NCI-H2227 (cell line): ENCODE results near the gene EVPL.
A peak's percentile ranks its signal among the peaks of the same experiment; 100 is the strongest.
"Not testable (repeated sequence)": the region's sequence is repeated elsewhere in the genome, so short reads cannot be mapped to it uniquely, and the experiment has no call there.

Experiments used
- DNase-seq: peaks from one replicate; lab custom pipeline; 2025; ENCODE audit not compliant: unreplicated experiment; lab: John Stamatoyannopoulos, UW

Gene EVPL

DNA sequence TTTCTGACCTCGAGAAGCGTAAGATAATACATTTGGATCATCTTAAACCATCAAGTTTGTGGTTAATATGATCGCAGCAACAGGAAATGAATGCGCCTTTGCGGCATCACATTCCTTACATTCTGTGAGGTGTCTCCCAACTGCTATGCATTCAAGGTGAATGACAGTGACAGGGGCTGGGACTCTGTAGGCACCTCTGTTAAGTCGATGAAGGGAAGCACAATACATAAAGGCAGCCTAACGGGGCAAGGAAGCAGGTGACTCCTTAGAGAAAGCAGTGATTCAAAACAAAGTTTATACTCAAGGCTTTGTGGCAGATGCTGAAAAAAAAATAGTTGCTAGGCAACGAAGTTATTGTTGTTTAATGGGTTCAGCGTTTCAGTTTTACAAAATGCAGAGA lies 21.6 kb upstream of the EVPL start:
- DNase-seq: no peak

DNA sequence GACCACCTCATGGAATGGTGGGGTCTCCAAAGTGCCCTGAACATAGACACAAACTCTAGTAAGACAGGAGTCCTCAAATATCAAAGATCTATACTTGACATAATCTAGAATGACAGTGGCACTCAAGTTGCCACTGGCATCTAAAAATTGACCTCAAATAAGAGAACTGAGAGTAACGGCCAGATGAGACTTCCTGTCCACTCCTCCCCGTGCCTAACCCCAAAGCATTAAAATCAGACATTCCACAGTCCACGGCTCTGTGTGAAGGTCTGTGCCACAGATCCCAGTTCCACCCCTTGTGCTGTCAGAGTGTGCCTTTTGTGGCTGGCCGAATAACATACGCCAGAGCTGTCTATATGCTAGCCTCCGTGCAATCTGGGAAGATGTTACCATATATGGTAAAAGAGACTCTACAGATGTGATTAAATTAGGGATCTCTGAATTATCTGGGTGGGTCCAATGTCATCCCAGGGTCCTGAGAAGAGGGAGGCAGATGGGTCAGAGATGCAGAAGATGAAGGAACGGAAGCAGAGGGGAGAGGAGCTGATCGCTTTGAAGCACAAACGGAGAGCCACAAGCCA lies 21.0 kb upstream of the EVPL start:
- no peak for DNase-seq

DNA sequence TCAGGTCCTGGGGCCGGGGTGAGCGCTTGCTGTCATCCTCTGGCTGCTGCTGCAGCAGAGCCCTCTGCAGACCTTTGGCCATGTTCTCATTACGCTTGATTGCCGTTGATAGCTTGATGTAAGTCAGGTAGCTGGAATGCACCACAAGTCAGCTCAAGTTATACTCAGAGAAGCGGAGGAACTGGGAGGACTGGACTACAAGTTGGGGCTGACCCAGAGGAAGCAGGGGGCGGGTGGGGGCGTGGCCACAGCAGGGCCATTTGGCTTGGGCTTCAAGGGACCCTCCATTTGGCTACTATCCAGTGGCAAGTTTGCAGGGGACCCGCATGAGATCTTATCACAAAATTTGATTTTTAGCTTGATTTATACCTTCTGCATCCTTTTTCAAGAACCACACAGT lies 19.0 kb upstream of the EVPL start:
- no peak for DNase-seq

DNA sequence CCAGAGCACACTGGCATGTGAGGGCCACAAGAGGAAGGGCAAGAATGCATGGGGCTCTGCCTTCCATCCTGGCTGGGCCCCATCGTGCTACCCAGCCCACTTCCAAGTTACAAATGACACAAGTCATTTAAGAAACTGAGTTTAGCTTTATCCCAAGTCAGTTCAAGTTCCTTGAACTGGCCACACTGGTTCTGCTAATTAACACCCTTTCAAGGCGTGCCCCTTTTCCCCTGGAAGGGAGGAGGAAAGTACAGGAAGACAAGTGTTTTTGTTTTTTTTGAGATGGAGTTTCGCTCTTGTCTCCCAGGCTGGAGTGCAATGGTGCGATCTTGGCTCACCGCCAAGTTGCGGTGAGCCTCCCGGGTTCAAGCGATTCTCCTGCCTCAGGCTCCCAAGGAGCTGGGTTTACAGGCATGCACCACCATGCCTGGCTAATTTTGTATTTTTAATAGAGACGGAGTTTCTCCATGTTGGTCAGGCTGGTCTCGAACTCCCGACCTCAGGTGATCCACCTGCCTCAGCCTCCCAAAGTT lies 17.4 kb upstream of the EVPL start:
- not testable (repeated sequence) for DNase-seq

DNA sequence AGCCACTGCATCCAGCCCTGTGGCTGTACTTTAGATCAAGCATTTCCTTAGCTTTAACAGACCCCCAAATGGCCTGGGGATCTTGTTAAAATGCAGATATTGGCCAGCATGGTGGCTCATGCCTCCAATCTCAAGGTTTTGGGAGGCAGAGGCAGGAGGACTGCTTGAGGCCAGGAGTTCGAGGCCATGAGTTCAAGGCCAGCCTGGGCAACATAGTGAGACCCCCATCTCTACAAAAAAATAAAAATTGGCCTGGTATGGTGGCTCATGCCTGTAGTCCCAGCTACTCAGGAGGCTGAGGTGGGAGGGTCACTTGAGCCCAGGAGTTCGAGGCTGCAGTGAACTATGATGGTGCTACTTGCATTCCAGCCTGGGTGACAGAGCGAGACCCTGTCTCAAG lies 15.8 kb upstream of the EVPL start:
- not testable (repeated sequence) for DNase-seq

DNA sequence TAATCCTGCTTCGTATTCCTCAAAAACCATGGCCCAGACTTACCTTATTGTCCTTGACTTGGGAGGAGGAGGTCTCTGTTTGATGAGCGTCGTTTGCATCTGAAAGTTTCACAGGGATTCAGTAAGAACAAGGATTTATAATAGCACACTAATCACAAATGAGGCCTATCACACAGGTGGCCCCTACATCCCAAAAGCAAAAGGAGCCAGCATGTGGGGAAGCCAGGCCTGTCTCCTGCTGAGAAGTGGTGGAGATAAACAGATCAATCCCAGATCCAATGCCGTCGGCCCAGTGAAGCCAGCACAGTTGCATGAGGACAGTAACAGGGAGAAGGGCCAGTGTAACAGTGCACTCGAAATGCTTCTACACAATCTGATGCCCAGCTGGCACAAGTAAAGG lies 13.3 kb upstream of the EVPL start:
- DNase-seq: no peak

DNA sequence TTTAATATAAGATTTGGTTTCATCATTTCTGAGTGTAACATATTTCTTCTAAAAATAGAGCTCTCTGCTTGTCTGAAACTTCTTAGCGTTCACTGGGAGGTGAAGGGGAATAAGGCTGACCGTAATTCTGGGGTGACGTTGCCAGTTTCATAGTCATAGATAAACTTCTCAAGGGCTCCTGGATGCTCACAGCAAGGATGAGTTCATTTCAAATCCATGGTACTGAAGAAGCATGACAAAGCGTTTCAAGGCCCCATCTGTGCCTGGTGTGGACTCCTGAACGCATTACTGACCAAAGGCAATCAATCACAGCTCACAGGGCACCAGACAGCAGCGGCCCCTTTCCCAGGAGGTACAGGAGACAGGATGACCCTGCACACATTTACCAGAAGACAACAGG lies 12.0 kb upstream of the EVPL start:
- DNase-seq: no peak

DNA sequence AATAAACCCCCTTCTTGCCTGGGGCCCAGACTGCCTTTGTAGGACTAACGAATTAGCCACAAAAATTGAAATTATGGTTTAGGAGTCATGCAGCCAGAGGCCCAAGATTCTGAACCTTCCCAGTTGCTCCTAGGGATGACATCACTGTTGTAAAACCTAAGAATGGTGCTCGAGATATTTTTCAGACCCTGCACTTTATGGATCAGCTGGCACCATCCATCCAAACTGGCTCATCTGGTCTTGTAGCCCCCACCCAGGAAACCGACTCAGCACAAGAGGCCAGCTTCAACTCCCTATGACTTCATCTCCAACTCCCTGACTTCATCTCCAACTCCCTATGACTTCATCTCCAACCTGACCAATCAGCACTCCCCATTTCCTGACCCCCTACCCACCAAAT lies 10.9 kb upstream of the EVPL start:
- no peak for DNase-seq

DNA sequence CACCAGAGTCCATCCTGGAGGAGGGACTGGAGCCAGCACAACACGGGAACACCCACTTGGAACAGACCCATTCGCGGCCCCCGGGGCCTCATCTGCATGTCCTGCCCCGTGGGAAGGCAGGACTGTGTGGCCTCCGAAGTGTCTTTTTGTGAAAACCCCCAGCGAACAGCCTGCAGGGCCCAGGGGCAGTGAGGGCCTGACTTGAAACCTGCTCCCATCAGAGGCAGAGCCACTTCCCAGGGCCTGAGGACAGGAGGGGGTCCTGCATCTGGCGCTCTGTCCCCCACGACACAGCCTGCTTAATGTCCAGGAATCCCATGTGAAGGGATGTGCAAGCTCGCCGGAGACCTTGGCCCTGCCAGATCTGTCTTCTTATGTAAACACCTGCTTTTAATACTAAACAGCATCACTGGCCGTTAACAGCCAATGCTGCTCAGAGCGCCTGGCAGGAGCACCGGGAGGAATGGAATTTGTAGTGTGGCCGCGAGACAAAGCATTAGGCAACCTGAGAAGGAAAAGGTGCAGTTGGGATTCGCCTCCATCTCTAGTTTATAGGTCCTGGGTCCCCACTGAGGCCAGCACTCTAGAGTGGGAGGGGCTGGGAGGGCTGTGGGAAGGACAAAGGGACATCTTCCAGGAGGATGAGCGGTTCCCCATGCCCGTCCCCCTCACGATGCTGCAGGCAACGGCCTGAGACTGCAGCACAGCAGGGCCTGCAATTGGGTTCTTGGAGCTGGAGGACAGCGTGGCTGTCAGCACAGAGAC lies 9.6 kb upstream of the EVPL start:
- DNase-seq: peak; percentile 30

DNA sequence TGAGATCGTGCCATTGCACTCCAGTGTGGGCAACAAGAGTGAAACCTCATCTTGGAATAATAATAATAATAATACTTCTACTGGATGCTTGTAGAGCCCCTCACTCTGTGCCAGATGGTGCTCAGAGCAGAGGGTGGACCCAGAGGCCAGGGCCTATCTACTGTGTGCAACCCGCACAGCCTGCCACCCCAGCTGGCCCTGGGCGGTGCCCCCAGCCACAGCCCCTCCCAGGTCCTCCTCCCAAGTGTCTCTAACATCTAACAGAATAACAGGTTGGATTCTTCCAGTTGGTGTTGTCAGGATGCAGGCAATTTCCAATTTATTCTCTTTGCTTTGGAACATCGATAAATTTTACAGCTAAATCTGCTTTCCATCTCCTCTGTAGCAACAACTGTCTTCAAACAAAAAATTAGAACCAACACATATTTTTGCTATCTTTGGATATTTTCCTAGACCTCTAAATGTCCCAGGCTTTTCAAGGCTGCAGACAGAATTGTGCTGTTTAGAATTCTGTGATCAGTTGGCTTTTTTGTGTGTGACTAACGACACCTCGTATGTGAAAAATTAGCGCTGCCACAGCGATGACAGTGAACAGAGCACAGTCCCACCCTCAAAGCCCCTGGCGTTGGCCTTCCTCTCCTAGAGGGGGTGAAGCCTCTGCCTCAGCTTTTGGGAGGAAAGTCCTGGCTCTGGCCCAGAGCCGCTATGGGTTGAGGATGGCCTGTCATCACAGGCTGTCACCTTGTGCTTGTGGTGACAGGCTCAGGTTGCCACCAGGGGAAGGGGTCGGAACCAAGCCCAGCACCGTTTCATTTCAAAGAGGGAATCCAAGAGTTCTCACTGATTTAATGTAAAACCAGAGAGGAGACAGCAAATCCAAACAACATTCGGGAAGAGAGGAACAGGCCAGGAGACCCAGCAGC lies 7.6 kb upstream of the EVPL start:
- DNase-seq: no peak

DNA sequence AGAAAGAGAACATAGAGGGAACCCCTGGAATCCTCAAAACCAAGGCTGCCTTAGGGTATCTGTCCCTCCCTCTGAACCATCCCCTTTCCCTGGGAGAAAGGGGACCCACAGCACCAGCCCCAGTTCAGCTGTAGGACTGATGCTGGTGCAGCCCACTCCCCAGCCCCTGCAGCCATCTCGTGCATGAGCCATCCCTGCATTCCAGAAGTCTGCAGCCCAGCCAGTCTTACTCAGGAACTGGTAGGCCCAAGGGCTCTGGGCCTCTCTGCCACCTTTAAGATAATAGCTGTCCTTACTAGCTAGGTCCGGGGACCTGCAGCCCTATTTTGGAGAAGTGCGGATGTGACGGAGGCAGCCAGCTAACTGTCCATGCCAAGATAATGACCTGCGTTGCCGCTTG lies 6.0 kb upstream of the EVPL start:
- no peak for DNase-seq

DNA sequence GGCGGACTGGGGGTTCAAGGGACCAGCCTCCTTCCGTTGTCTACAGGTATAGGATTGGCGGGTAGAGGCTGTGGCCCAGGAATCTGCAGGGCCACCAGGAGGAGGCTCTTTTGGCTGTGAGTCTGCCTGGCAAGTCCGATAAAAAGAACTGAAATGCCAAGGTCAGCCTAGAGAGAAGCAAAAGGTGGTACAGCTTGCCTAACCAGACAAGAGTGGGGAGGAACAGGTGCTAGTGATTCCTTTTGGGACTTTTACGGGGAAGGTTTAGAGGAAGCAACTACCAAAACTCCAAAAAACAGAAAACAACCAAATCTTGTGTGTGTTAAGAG lies 5.6 kb upstream of the EVPL start:
- no peak for DNase-seq

DNA sequence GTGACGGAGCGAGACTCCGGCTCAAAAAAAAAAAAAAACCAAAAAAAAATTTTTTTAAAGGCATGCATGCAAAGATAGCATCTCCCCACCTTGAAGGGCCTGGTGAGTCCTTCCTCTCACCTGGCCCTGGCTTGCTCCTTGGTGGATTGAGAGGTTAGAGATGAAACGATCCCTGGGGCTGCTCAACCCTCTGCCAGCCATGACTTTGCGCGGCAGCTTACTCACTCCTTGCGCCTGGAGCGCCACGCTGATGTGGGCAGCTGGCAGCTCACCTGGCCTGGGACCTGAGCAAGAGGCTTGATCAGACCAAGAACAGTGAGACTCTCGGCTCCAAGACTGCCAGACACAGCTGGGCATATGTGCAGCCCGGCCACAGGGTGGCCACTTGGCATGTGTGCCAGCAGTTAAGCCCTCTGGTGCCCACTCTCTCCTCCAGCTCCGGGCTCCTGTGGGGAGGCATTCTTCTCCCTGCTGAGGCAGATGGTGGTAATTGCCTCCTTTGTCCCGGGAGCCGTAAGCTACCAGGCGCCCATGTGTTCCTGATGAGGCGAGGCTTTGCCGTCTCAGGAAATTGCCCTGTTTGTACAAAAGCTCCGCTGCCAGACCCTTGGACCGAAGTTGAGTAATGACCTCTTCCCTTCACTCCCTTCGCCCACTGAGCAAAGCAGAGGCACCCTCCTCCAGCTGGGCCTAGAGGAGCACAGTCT lies 5.1 kb upstream of the EVPL start:
- peak; percentile 59 for DNase-seq

DNA sequence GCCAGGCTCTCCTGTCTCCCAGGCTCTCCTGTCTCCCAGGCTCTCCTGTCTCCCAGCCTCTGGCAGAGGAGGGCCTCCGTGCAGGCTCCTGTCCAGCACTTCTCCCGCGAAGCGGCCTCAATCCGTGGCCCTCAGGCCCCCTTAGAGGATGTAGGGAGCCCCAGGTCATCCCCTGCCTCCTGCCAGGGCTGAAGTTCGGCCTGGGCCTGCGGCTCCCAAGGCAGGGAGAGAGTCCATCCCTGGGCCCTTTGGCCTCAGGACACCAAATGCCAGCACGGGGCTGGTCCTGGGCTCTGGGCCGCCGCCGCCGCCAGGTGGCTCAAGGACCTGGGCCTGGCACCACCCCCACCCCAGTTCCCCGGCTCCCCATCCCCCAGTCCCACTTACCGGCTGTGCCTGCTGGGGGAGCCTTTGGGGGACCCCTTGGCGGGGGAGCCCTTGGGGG lies 370 bp downstream of the EVPL start:
- DNase-seq: no peak

DNA sequence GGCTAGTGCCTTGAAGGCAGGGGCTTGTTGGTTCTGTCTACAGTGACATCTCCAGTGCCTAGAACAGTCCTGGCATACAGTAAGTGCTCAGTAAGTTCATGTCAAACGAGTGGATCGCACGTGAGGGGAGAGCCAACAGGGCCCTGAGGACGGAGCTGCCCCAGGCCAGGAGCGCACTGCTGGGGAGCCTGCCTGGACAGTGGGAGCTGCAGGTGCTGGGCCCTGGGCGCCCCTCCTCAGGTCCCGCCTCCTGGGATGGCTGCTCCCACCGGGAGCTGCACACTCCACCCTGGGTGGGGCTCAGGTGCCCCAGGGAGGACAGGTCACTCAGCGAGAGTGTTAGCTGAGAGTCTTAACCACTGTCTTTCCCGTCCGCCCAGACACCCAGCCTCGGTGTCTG lies 1.8 kb downstream of the EVPL start:
- DNase-seq: no peak

DNA sequence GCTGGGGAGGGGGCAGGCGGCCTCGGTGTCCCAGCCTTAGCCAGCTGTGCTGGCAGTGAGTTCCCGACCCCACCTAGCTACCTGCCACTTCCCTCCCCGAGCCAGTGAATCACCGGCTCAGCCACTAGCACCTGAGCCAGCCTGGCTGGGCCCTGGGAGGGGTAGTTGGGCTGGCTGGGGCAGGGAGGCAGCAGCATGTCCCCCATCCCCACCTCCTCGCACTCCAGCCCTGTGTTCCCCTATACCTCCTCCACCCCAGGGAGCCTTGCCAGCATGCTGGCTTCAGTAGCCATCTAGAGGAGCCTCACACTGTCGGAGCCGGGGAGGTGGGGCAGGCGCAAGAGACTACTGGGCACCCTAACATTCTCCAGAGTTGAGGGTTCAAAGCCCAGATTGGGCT lies 2.8 kb downstream of the EVPL start:
- DNase-seq: no peak

DNA sequence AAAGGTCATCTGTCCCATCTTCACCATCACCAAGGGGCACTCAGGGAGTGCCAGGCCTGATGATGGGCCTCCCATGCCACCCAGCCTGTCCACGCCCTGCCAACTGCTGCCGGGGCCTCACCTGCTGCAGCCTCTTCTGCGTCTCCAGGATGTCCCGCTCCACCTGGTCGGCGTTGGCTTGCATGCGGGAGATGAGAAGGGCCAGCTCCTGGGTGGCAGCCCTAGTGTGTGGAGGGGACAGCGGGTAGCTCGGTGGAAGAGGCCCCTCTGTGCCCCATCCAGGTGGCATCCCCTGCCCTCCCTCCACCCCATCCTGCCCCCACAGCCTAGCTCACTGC lies 3.2 kb downstream of the EVPL start:
- no peak for DNase-seq

DNA sequence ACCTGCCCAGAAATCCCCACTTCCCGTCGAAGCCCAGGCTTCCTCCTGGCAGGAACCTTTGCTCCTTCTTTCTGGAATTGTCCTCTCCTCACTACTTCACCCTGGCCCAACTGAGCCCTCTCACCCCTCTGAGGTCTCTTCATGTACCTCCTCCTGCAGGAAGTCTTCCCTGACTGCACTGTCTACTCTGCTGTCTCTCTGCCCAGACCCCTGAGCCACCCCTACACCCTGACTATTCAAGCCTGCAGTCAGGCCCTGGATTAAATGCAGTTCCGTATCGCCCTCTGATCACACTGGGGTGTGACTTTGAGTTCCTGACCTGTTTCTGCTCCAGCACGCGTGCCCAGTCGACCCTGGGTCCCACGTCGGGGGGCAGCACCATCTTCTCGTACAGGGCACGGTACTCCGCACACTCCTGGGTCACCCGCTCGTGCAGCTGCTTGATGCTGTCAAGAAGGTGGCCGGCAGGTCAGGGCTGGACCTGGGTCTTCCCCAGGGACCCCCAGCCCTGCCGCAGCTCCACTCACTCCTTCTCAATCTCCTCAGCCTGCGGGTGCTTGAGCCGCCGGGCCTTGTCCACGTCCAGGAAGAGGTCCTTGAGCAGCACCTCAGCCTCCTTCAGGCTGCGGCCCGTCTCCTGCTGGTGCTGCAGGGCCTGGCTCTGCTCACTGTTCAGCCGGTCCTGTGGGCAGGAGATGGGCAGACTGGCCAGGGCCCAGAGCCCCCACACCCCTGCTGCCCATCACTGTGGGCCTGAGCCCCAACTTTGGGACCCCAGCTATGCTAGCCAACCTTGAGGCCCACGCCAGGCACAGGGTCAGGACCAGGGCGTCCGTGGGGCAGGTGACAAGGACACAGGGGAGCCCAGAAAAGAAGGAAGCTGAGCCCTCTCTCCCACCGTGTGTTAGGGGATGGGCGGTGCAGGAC lies 3.9 kb downstream of the EVPL start:
- DNase-seq: no peak

DNA sequence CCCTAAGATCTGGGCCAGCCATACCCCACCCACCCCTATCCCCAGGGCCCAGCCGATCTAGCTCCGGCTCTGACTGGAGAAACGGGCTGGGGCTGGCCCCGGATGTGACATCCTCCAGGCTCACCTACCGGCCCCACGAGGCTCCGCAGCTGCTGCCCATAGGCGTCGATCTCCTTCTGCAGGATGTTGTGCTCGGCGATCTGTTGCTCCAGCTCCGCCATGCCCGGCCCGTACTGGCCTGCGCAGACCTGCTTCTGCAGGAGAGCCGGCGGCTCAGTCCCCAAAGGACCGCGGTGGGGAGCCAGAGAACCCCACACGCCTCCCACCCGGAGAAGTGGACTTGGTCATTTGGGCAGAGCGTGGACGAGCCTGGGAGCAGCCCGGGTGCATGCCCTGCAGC lies 4.8 kb downstream of the EVPL start:
- no peak for DNase-seq

DNA sequence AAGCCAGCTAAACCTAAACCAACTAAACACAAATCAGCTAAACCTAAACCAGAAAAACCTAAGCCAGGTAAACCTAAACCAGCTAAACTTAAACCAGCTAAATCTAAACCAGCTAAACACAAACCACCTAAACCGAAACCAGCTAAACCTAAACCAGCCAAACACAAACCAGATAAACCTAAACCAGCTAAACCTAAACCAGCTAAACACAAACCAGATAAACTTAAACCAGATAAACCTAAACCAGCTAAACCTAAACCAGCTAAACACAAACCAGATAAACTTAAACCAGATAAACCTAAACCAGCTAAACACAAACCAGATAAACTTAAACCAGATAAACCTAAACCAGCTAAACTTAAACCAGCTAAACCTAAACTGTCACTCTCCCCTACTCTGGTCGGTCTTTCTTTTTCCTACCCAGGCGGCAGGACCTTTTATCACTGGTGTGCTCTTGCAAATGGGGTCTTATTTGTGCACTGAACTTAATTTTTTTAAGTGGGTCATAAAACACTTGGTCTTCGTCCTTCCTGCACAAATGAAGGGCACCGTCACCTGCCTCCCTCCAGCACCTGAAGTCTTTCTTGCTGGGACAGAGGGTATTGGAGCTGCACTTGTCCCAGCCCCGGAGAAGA lies 7.2 kb downstream of the EVPL start:
- DNase-seq: no peak
